Medulla oblongata (tissue), 1 donor: Measurements from ENCODE around the gene MEGF11.

Experiments
- DNase-seq: peaks from one replicate; pipeline ENCODE4 v3.0.0-alpha.2; 2015; ENCODE audit errors: extremely low spot score

Gene MEGF11

DNA sequence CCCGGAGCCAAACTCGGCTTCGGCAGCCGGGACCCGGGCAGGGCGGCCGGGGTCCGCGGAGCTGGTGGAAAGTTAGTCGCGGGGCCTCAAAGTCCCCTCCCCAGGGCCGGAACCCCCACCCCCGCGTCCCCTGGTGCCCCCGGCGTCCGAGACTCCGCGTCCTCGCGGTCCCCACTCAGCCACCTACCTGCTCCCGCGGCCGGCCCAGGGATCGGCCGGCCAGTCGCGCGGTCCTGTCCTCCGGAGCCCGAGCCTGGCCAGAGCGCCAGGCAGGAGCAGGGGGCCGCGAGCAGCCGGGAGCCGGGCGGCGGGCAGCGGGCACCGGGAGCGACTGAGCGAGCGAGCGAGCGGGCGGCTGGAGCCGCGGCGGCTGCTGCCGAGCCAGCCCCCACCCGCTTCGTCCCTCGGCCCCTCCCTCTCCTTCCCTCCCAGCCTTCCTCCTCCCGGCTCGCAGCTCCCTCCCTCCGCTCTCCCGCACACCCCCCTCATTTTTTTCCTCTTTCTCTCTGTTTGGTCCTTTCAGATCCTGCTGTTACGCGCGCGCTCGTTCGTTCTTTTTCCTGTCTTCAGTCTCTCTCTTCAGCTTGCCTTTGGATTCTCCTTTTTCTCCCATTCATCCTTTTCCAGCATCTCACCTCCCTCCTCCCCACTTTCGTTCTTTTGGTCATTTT is at the start of gene MEGF11:
Gene MEGF11 (minus strand): TSS at position 333 of the 671 bp plus-strand sequence. CDS start 125,347 bp downstream, outside the sequence.
- DNase-seq = peak; percentile 25

DNA sequence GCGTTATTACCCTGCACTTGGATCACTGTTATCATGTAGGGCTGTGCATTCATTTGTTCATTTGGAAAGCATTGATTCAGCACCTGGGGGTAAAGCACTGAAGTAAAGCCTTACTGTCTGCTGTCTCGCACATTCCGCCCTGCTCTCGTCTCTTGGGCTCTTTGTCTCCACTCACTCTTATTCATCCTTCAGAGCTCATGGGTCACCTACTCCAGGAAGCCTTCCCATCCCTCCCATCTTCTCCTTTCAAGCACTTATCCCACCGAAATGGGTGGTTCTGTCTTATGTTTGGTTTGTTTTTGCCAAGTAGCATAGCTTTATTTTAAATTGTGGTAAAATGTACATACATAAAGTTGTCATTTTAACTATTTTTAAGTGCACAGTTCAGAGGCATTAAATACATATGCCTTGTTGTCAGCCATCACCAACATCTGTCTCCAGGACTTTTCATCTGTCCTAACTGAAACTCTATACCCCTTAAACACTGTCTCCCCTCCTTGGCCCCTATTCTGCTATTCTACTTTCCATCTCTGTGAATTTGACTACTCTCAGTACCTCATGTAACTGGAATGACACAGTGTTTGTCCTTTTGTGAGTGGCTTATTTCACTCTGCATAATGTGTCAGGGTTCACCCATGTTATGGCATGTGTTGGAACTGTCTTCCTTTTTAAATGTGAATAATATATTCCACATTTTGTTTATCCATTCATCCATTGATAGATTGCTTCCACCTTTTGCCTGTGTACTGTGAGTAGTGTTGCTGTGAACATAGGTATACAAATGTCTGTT is 49.1 kb upstream of the MEGF11 start:
- no peak for DNase-seq

DNA sequence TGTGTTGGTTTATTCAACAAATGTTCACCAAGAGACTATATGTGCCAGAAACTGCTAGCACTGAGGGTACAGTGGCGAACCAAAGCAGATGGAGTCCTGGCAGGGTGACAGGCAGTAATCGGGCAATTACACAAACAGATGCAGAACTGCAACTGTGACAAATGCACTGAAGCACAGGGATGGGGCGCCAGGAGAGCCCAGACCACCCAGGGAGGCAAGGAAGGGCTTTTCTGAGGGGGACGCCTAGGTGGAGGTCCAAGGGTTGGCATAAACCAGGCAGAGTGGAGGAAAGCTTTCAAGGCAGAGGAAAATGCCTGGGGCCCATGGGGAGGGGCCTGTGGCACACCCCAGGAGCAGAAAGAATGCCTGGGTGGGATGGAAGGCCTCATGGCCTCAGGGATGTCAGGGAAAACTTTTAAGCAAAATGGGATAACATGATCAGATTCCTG is 45.3 kb upstream of the MEGF11 start:
- no peak for DNase-seq

DNA sequence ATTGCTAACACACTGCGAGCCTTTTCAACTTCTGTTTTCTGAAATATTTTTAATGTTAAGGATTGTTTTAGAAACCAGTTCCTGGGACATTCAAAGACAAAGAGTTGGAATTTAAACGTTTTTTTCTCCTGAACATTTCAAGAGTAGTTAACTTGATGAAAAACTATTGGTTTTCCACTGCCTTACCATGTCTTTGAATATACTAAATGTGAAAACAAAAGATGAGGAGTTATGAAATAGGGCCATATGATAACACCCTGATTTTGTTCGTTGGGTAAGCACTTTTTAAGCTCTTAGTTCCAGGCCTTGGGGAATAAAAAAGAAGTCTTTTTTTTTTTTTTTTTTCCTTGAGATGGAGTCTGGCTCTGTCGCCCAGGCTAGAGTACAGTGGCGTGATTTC is 42.6 kb upstream of the MEGF11 start:
- DNase-seq = no peak

DNA sequence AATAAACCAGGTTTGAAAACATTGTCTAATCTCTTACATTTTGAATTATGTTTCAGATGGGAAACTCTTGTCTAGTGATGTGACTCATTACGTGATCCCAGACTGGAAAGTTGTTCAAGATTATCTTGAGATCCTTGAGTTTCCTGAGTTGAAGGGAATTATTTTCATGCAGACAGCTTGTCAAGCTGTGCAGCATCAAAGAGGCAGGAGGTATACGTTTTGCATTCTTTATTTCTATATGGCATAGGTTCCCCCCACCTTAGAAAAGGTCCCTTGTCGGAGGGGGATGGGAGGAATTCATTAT is 41.3 kb upstream of the MEGF11 start:
- DNase-seq = no peak

DNA sequence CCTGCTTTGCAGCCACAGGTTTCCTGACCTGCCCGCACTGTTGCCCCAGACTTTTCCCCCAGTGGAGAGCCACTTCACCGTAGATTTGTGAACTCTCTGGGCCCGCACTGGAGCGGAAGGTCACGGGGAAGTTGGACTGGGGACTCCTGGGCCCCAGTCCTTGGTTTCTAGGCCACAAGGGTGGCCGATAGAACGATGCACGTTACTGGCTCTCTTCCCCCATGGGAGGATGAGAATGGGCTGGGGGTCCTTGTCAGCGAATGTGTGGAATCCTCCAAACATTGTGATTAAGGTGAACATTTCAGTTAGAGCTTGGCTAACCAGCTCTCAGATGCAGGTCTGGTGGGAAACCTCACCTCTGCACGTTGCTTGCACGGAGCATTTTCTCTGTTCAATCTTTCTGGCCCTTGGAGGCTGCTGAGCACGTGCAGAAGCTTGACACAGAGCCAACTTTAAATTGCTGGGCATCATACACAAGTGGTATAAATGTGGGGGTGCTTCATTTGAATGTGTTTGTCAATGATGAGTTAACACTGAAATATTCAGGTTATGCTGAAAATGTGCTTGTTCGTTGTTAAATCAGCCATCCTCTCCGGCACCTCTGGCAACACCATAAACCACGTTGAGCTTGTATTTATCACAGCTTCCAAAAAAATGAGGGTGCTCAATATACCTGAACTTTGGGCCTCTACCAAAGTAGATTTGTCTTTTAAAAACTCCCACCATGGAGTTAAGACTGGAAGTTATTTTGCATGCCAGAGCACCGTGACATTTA is 40.8 kb upstream of the MEGF11 start:
- peak; percentile 42 for DNase-seq

DNA sequence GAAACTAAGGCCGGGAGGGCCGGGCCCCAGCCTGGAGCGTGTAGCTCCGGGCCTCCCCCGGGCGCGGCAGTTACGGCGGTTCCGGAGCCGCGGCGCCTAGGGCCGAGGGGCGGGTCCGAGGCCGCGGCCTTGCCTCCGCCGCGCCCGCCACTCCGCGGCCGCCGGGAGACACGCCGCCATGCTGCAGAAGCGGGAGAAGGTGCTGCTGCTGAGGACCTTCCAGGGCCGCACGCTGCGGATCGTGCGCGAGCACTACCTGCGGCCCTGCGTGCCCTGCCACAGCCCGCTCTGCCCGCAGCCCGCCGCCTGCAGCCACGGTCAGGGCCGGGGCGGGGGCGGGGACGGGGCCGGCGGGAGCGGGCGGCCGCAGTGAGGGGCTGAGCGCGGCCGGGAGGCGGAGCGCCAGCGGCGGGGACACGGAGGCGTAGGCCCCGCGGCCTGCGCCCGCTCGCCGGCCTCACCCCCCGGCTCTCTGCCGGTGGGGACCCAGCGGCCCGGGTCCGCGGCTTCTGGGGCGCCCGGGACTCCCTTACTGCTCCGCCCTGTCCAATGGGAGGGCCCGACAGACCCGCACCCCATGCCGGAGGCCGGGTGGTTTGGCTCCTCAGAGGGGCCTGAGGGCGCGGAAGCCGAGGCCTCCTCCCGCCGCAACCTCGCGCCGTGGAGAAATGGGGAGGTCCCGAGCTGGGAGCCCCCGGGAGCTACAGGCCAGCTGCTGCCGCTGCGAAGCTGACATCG is 40.0 kb upstream of the MEGF11 start, which contains the start of gene DIS3L:
Gene DIS3L (plus strand): TSS at position 150 of the 738 bp plus-strand sequence. CDS start 29 bp downstream, at position 179.
- DNase-seq = peak; percentile 49

DNA sequence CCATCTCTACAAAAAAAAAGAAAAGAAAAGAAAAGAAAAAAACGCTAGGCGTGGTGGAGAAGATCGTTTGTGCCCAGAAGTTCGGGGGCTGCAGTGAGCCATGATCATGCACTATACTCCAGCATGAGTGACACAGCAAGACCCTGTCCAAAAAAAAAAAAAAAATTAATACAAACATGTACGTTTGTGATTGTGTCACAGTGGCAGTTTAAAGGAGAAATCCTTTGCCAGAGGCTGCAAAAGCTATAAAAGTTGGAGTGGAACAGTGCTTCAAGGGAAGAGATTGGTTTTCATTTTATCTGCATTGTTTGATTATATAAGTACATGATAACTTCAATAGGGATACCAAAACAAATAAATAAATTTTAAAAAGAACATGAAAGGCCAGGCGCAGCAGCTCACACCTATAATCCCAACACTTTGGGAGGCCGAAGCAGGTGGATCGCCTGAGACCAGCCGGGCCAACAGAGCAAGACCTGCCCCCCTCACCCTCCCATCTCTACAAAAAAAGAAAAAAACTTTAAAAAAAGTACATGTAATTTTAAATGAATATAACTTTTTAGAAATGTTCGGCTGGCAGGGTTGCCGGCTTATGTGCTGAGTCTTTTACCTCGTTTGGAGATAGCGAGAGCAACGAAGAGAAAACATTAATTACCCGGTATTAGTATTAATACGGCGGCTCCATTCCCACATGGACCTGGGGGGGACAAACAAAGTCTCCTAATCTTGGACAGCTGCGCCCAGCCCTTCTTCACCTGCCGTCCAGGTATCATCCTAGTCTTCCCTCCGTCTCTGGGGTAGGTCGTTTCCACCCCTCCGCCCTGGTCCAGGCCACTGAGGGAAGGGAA is 39.2 kb upstream of the MEGF11 start:
- DNase-seq = no peak

DNA sequence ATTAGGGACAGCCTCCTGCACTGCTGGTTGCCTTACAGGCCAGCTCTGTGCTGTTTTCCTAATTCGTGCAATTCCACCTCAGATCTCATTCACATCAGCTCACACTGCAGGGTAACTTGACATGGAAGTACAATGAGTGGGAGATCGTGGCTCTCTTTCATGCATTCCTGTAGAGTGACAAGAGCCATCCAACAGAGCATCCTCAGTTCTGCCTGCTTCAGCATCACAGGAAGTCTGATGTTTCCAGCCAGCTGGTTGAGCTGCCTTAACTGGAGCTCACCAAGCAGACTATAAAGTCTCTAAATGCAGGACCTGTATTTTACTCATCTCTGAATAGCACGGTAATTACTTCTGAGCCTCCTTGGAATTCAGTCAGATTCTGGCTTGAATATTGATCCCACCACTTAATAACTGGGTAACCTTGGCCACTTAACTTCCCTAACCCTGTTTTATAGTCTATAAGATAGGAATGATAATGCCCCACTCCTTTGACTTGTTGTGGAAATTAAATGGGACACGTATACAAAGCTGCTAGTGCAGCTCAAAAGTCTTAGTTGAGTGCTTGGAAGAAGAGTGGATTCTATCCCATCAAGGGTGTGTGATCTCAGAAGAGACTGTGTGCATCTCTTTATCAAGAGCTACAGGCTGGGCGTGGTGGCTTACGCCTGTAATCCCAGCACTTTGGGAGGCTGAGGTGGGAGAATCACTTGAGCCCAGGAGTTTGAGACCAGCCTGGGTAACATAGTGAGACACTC is 38.4 kb upstream of the MEGF11 start:
- peak; percentile 35 for DNase-seq

DNA sequence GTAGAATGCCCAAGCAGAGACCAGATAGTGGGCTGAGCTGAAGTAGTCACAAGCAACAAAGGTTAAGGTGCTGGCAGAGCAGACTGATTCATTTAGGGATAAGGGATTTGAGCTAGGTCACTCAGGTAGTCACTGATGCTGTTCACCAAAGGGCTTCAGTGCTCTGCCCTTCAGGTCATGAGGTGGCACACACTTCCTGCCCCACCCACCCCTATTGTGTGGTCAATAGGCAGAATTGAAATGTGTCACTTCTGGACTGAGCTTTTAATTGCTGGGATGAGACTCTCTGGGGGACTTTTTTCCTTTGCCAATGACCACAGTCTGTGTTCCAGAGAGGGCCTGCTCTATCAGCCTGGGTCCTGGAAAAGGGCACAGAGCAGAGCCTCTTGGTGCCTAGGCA is 37.0 kb upstream of the MEGF11 start:
- no peak for DNase-seq

DNA sequence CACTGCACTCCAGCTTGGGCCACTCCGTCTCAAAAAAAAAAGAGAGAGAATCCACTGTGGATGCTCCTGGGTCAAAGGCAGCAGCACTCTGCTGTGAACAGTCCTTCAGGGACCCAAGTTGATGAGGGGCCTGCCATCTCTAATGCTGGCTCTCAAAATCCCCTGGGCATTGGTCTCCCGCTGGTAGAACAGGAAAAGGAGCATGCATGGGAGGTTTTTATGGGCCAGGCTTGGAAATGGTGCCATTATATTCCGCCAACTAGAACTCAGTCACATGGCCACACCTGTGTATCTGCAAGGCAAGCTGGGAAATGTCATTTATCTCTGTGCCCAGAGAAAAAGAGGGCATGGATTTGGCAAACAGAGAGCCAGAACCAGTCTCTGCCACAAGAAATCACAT is 36.5 kb upstream of the MEGF11 start:
- DNase-seq = no peak

DNA sequence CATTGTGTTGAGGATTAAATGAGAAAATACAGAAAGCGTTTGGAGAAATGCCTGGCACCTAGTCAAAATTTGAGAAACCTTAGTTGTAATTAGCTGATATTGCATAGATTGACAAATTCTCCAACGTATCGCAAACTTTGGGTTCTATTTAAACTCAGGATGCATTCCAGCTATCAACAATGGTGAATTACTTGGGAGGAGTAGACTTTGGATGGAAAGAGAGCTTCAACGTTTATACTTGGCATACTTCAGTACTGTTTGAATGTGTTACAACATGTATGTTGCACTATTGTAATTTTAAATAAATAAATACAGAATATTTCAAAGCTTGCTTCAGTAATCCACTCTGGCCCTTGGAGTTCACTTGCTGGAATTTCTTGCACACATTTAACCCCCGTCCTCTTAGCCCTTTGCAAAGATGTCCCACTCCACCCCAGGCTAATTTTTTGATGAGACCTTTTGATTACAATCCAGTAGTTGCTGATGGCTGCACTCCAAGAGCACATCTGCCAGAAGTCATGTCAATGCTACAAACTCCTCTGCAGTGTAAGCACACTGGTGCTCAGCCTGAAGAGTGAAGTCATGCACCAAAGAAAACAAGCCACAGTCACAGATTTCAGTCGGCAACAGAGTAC is 35.1 kb upstream of the MEGF11 start:
- no peak for DNase-seq

DNA sequence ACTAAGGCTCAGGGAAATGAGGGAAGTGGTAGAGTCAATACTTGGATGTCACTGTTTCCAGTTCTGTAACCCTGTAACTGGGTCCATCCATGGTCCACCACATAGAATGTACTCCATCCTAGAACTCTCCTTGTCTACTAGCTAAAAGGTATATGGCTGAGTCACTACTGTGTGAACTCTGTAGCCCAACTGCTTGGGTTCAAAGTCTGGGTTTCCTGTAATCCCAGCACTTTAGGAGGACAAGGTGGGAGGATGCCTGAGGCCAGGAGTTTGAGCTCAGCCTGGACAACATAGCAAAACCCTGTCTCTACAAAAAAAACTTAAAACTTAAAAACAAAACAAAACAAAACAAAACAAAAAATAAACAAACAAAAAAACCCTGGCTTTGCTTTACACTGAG is 34.5 kb upstream of the MEGF11 start:
- no peak for DNase-seq

DNA sequence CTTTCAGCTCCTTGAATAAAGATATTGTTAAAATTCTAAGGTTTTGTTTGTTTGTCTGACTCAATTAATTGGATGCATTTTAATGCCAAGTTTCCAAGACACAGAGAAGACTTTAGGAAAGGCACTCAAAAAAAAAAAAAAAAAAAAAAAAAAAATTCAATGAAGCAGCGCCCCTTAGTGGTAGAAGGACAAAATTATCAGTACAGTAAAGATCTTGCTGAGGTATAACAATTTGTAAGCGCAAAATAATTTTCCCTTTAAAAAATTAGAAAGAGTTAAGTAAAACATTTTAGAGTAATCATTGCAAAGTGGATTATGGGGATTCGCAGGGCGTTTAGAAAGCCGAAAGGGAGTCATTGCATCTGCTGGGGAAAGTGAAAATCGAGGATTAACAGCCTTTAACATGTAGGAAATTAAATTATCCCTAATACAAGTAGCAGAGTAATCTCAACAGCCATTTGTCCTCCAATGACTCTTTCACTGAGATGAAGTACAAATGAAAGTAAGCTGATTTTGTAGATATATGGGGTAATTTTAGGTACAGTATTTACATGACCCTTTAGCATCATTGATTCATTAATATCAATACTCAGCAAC is 34.0 kb upstream of the MEGF11 start:
- DNase-seq = peak; percentile 76

DNA sequence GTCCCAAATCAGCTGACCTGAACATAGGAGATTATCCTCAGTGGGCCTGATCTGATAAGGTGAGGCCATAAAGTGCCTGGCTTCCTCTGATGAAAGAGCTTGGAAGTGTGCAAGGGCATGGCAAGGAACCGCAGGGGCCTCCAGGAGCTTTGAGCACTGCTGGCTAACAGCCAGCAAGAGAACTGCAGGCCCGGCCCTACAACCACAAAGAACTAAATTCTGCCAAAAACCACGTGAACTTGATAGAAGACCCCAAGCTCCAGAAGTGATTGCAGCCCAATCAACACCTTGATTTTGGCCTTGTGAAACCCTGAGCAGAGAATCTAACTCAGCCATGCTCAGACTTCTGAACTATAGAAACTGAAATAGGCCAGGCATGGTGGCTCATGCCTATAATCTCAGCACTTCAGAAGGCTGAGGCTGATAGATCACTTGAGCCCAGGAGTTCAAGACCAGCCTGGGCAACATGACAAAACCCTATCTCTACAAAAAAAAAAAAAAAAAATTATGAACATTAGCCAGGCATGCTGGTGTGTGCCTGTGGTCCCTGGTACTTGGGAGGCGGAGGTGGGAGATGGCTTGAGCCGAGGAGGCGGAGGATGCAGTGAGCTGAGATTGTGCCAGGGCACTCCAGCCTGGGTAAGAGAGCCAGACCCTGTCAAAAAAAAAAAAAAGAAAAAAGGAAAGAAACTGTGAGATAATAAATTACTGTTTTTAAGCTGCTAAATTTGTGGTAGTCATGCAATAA is 32.2 kb upstream of the MEGF11 start:
- no peak for DNase-seq

DNA sequence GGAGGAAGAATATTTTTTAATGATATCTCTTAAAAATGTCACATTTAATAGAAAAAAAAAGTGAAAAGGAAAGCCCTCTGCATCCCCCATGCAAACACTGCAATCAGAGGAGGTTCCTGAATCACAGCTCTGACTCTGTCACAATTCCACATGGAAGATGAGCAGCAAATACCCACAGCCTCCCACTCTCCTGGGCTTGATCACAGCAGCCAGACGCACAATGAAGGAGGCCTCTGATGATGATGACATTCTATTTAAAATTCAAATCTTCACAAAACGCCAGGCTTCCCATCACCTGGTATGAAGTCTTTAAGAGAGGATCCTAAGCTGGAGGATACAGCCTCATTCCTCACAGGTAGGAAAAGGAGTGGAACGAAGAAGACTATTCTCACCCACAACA is 30.7 kb upstream of the MEGF11 start:
- DNase-seq = no peak

DNA sequence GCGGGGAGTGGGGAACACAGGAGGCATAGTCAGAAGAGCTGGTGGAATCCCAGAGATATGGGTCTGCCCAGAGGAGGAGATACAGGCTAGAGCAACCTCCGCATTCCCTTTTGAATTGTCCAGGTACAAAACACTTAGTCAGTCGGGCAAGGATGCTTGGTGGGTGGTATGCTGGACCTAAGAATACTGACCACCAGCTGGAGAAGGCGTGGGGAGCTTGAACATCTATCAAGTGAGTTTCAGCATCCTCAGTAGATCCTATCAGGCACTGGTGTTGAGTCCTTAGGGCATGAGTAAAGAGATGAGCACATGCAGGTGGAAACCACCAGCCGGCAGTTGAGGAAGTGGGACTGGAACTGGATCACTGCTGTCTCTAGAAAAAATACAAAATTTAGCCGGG is 25.1 kb upstream of the MEGF11 start:
- no peak for DNase-seq

DNA sequence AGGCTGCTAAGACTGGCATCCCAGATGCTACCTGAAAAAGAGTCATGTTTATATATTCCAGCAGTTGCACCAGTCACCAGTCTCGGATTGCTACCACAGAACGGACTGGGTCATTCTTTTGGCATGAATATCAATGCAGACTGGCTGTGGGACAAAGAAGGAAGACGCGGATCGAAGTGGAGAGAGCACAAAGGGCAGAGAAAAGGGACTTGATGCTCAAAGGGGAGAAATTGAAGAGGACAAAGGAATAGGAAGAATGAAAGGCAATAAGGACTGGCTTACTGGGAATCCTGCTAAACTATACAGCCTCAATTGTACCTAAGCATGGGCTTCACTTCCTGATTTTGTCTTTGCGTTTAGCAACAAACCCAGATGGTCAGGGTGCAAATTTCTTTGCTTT is 24.5 kb upstream of the MEGF11 start:
- no peak for DNase-seq

DNA sequence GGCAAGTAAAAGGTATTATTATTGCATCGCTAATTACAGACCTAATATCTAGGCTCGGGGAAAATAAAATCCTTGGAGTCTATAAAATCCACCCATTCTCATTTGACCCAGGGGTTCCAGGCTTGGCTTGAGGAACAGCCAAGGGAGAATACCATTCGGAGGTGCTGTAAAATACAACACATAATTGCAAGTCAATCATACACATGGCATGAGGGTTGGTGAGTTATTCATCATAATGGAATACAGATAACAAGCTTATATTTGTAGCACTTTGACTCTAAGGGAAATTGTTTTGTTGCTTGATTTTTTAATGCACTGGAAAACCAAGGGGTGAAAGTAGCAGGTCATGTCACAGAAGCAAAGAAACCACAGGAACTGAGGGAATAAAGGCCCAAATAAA is 23.0 kb upstream of the MEGF11 start:
- no peak for DNase-seq
